ACC112 (cell line): ENCODE data around the gene RTL10.

ENCODE experiments used
- H2AFZ ChIP-seq: fragments of 200-600 bp; sonication (generic); one replicate; pipeline ENCODE4 v1.6.0; 2017; ENCODE audit warnings: antibody characterized with exemption, low read length; ENCODE audit not compliant: unreplicated experiment
- H3K27ac ChIP-seq: fragments of 200-600 bp; sonication (generic); 2 replicates; pipeline ENCODE4 v1.5.1; 2014; ENCODE audit warnings: low read depth, mild to moderate bottlenecking, antibody characterized with exemption, low read length, moderate library complexity
- H3K27me3 ChIP-seq: fragments of 200-600 bp; sonication (generic); 2 replicates; pipeline ENCODE4 v1.6.1; 2014; ENCODE audit warnings: mild to moderate bottlenecking, antibody characterized with exemption, low read length, moderate library complexity, mixed read lengths; ENCODE audit not compliant: insufficient read depth
- H3K36me3 ChIP-seq: fragments of 200-600 bp; sonication (generic); 2 replicates; pipeline ENCODE4 v1.6.1; 2016; ENCODE audit warnings: mild to moderate bottlenecking, antibody characterized with exemption, low read length, moderate library complexity, mixed read lengths; ENCODE audit not compliant: insufficient read depth
- H3K4me1 ChIP-seq: fragments of 200-600 bp; sonication (generic); one replicate; pipeline ENCODE4 v1.6.1; 2016; ENCODE audit warnings: low read length, mixed read lengths; ENCODE audit not compliant: insufficient read depth, unreplicated experiment, control insufficient read depth
- H3K4me3 ChIP-seq: fragments of 200-600 bp; sonication (generic); 2 replicates; pipeline ENCODE4 v1.5.1; 2014; ENCODE audit warnings: mild to moderate bottlenecking, low read depth, low read length
- H3K79me2 ChIP-seq: fragments of 200-600 bp; sonication (generic); one replicate; pipeline ENCODE4 v1.6.0; 2016; ENCODE audit warnings: low read length; ENCODE audit not compliant: control insufficient read depth, unreplicated experiment, insufficient read depth

Gene RTL10

DNA sequence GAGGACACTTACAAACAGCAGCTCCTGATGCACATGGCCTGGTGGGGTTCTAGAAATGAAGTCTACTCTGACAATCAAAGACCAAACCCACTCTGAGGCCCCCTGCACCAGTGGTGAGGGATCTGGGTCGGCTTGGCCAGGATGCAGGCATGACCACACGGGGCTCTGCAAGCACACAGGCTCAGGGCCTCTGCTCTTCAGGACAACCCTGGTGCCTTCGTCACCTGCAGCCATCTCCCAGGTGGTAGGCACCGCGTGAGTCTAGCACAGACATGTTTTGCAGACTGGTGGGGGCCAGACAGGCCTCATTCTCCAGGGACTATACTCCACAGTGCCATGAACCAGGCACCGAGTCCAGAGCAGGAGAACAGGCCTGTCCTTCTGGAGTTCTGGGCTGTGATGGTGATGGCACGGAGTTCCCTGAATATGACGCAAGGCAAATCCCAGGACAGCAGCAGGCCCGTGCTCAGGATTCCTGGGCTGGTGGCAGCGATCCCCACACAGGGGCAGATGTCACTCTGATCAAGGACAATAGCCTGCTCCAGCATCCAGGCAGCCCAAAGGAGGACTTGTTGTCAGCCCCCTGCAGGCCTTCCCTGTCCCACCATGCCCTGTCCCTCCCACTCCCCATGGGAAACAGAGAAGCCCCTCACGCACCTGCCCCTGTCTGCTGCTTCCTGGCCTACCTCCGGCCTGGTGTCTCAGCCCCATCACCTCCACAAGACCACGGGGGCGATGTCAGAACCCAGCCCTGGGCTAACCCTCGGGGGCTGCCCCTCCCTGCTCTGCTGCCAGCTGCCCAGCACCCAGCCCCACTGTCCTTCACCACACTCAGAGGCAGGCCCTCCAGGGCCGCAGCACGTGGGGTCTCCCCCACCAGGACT, 36.1 kb downstream of the RTL10 start:
- H3K36me3 ChIP-seq, result no peaks in the 10 kb centered on the region
- H3K4me3 ChIP-seq, result no peak overlapping the region
- no peaks in the 10 kb centered on the region for H3K4me1 ChIP-seq
- no peak overlapping the region for H2AFZ ChIP-seq
- H3K27ac ChIP-seq, result no peak overlapping the region
- no peaks in the 10 kb centered on the region for H3K79me2 ChIP-seq
- no peaks in the 10 kb centered on the region for H3K27me3 ChIP-seq

DNA sequence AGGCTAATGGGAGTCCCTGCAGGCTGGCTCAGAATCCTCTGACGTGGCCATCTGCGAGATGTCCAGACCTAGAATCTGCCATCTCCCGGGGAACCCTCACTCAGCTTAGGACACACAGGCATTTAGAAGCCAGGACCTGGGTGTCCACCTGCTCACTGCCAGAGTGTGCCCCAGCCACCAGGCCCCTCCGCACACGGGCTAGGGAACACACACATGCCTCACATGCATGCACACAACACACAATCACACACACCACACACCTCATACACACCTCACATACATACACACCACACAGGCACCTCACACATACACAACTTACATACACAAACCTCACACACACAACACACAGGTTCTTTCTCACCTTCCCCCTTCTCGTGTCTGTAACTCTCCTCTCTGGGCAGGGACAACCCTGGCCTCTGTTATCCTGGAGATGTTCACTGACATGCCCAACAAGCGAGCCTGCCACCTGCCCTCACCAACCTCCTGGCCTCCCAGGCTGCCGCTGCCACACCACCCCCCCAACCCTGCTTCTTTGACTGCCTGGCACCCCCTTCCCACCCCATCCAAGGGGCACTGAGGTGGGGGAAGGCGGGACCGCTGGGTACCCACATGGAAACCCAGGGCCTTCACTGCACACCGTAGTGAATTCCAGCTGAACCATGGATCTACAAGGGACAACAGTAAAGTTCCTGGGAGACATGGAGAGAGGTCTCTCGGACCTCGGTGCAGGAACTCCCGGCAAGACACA, 38.1 kb downstream of the RTL10 start:
- no peak overlapping the region for H3K4me3 ChIP-seq
- H3K4me1 ChIP-seq, result no peaks in the 10 kb centered on the region
- no peaks in the 10 kb centered on the region for H3K27me3 ChIP-seq
- no peaks in the 10 kb centered on the region for H3K36me3 ChIP-seq
- H3K79me2 ChIP-seq, result no peaks in the 10 kb centered on the region
- H3K27ac ChIP-seq, result no peak overlapping the region
- no peak overlapping the region for H2AFZ ChIP-seq

DNA sequence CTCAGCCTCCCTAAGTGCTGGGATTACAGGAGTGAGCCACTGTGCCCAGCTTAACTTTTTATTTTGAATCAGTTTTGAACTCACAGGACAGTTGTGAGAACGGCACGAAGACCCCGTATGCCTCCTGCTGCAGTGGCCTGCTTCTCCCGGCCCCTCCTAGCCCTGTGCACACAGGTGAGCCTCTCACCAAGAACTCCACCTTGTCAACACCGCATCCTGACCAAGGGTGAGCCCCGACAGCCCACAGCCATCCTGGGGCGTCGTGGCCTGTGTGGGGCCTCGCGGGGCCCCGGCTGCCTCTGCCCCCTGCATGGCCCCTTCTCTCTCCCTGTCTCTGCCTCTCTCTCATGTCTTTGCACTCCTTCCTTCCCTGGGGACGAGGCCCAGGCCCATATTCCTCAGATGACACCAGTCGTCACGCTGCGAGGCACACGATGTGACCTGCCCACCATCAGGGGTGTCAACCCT, 38.8 kb downstream of the RTL10 start:
- Histone ChIP-seq H3K27me3 (no peaks in the 10 kb centered on the region), H3K4me1 (no peaks in the 10 kb centered on the region), H3K36me3 (no peaks in the 10 kb centered on the region), H2AFZ (no peak overlapping the region), H3K4me3 (no peak overlapping the region), H3K27ac (no peak overlapping the region), H3K79me2 (no peaks in the 10 kb centered on the region)

DNA sequence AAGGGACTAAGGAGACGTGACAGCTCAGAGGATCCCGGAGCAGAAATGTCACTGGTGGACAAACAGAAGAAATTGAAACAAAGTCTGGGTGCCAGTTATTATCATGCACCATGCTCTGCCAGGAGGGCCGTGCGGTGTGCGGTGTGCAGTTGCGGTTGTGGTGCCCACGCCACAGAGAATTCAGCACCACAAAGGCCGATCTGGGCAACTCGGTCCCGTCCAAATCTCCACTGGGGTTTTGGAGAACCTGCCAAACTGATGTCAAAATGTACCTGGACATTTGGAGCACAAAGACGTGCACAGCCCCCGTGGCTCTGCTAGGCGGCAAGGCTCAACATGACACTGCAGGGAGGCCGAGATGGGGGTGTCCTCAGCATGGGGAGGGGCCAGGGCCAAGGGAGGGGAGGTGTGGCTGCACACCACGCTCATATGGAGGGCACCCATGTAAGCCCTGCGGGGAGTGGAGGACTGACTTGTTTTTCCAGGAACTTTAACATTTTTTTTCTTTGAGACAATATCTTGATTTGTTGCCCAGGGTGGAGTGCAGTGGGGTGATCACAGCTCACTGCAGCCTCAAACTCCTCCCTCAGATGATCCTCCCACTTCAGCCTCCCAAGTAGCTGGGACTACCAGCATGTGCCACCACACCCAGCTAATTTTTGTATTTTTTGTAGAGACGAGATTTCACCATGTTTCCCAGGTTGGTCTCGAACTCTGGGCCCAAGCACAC, 39.4 kb downstream of the RTL10 start:
- Histone ChIP-seq H3K27ac (no peak overlapping the region), H2AFZ (no peak overlapping the region), H3K4me3 (no peak overlapping the region), H3K36me3 (no peaks in the 10 kb centered on the region), H3K79me2 (no peaks in the 10 kb centered on the region), H3K27me3 (no peaks in the 10 kb centered on the region), H3K4me1 (no peaks in the 10 kb centered on the region)

DNA sequence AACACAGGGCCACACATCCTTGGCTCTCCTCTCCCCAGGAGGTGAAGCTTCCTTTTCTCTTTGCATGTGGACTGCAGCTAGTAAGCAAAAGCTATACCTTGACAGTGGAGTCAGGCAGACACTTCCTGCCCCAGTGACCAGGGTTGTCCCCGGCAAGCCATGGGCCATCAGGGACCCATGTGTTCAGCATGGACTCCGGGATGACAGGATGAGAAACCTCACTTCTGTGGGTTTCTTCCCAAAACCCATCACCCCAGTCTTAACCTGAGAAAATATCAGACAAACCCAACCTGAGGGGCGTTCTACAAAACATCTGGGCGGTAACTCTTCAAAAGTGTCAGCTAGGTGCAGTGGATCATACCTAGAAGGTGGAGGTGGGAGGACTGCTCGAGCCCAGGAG, 40.2 kb downstream of the RTL10 start:
- Histone ChIP-seq H3K4me1 (no peaks in the 10 kb centered on the region), H2AFZ (no peak overlapping the region), H3K27ac (no peak overlapping the region)

DNA sequence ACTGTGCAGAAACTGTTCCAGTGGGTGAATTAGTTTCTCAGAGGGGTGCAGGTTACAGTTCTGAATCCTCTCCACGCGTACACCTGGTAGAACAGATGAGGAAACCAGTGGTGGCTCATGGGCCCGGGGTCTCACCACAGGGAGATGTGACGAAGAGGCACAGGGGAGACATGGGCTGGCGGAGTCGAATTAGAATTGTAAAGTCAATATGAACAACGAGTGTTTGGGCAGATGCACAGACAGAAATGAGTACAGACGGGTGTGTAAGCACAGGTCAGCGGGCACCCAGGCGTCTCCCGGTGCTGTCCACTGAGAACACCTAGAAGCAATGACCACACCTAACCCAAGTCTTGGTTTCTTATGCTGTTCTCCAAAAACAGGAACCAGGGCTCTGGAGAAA, 41.8 kb downstream of the RTL10 start:
- H3K27ac ChIP-seq, result no peak overlapping the region
- no peak overlapping the region for H2AFZ ChIP-seq
- H3K79me2 ChIP-seq, result no peaks in the 10 kb centered on the region
- no peaks in the 10 kb centered on the region for H3K36me3 ChIP-seq
- no peak overlapping the region for H3K4me3 ChIP-seq
- no peaks in the 10 kb centered on the region for H3K27me3 ChIP-seq
- H3K4me1 ChIP-seq, result no peaks in the 10 kb centered on the region

More for the DNA sequence above, 40.2 kb downstream of the RTL10 start:
- Histone ChIP-seq H3K27me3 (no peaks in the 10 kb centered on the region), H3K36me3 (no peaks in the 10 kb centered on the region), H3K4me3 (no peak overlapping the region), H3K79me2 (no peaks in the 10 kb centered on the region)

DNA sequence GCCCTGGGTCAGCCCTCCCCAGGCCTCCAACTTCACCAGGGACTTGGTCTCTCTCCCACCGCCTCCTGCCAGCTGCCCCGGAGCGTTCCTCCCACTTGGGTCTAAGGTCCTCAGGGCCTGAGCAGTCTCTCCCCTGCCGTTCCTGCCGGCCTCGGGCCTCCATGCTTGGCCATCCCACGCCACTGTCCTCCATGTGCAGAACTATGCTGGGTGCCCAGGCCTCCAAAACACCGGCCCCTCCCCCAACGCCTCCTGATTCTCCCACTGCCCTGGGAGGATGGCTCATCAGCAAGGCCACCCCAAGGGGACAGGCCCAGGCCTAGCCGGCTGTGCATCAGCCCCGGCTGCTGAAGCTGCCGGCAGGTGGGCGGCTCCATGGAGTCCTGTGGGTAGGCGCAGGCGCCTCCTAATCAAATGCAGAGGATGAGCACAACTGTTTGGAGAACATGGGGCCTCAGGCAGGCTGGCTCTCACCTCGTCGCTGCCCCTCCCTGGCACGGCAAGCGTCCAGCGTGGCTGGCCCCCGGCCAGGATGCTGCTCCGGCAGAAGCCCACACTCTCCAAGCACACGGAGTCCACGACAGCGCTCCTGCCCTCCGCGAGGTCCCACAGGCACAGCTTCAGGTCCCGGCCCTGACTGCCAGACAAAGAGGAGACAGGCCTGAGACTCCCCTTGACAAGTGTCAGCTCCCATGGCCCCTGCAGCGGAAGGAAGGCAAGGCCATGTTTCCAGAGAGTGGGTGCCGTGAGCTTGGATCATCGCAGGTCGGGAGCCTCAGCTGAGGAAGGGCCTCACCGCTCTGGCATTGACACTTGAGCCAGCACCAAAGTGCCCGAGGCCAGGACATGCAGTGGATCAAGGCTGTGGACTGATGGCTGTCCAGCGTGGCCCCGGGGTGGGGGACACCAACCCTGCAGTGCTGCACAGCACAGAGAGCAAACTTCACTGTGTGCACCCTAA, 42.6 kb downstream of the RTL10 start:
- H3K4me1 ChIP-seq, result no peaks in the 10 kb centered on the region
- no peaks in the 10 kb centered on the region for H3K36me3 ChIP-seq
- no peak overlapping the region for H3K27ac ChIP-seq
- no peak overlapping the region for H3K4me3 ChIP-seq
- no peaks in the 10 kb centered on the region for H3K27me3 ChIP-seq
- no peaks in the 10 kb centered on the region for H3K79me2 ChIP-seq
- no peak overlapping the region for H2AFZ ChIP-seq

DNA sequence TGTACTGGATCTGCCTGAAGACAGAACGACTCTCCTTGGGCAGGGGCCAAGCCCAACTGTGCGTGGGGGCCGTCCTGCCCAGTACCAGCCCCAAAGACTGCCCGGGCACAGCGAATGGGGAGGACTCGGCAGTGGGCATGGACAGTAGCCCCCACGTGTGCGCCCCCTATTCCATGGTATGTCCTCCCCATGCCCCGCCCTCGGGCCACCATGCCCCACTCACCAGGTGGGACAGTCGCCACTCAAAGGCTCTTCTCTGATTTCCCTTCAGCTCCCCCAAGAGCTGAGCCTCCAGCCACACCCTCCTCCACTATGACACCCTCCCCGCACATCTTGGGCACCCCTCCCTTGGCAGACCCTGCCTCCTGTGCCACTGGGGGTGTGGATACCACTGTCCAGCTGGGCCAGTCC, 43.5 kb downstream of the RTL10 start:
- Histone ChIP-seq H3K27ac (no peak overlapping the region), H3K4me1 (peaks cover 4% of the 10 kb centered on the region), H2AFZ (no peak overlapping the region), H3K79me2 (no peaks in the 10 kb centered on the region), H3K27me3 (no peaks in the 10 kb centered on the region), H3K36me3 (no peaks in the 10 kb centered on the region), H3K4me3 (no peak overlapping the region)

DNA sequence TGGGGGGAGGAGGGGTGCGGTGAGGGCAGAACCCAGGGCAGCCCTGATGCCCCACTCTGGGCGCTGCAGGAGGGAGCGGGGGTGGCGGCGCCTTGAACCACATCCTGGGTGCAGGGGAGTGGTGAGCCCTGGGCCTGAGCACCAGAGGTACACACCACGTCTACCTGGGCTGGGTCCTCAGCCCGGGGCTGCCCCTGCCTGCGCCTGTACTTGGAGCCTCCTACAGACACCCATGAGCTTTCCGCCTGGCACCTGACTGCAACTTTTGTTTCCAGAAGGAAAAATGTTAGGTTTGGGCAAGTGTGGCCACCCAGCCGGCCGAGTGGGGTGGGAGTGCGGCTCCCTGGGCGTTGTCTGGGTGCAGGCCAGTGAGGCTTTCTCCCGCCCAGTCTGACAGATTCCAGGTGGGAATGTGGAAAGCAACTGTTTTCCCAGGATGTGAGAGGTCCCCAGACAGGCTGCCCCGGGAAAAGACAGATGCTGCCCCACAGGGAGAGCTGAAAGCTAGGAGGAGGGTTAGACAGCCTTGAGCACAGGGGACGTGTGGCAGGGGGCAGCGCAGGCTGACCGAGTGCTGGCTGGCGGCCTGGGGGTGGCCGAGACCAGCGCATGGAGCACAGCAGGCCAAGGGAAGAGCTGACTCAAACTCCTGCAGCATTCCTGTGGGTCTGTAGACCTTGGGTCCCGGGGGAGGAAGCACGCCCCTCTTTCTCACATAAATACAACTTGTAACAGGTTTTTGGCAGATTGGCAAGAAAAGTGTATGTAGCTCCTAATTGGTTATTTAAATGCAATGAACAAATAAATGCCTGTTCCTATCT, 44.1 kb downstream of the RTL10 start:
- Histone ChIP-seq H3K4me3 (no peak overlapping the region), H3K36me3 (no peaks in the 10 kb centered on the region), H3K79me2 (no peaks in the 10 kb centered on the region), H3K27me3 (no peaks in the 10 kb centered on the region), H3K27ac (no peak overlapping the region), H3K4me1 (peaks cover 4% of the 10 kb centered on the region), H2AFZ (no peak overlapping the region)
